Eye (tissue), 1 donor: ENCODE results near the gene SEZ6L.
A peak's percentile ranks its signal among the peaks of the same experiment; 100 is the strongest.

Source experiments
- DNase-seq: peaks from one replicate; pipeline ENCODE4 v3.0.0-alpha.2; 2015

The SEZ6L gene

GRCh38 chr22:26182723-26183122 lies 13.5 kb downstream of the SEZ6L start:
- no peak for DNase-seq

DNA sequence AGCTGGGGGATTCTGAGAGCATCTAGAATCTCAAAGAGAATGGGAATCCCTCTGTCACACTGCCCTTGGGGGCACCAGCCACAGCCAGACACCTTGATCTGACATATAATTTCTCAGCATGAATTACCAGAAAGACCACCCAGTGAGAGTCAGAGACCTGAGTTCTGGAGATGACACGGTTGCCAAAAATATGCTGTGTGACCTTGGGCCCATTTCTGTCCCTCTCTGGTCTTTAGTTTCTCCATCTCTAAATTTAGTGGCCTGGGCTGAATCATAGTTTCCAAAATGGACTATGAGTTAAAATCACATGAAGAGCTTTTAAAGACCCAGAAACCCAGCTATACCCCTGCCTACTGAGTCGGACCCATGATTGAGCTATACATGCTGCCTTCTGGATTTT lies 15.9 kb downstream of the SEZ6L start:
- DNase-seq: no peak

DNA sequence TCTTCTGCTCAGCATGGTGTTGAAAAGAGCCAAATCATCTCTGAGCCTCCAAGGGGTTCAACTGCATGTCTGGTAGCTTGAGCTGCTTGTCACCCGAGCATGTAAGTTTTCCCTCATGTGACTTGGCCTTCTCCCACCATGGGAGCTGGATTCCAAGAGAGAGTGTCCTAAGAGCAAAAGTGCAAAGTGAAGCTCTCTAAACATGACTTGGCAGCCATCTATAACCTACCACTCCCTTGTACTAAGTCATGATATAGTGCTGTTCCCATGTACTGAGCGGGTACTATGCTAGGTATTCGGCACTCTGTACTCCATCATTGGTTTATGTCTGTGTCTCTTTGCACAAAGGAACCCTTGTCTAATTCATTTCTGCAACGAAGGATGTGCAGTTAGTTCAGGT lies 19.1 kb downstream of the SEZ6L start:
- DNase-seq: no peak

- no peak for DNase-seq
Observed at GRCh38 chr22:26194313-26194712, 25.1 kb downstream of the SEZ6L start.

DNA sequence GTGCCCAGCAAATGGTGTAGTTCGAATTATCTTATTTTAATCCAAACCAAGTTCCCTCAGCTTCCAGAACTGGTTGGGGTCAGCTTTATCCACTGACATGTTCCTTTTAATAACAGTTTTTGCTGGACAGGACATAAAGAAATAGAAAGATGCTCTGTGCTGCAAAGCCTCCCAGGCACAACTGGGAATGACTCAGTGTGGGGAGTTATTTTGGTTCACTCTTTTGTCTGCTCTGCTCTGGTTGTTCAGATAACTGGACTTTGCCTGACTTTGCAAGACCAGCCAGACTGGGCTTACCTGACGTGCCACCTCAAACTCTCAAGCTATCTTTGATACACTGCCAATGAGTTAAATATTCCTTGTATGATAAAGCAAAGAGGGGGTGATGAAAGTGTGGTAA lies 25.6 kb downstream of the SEZ6L start:
- DNase-seq: no peak

DNA sequence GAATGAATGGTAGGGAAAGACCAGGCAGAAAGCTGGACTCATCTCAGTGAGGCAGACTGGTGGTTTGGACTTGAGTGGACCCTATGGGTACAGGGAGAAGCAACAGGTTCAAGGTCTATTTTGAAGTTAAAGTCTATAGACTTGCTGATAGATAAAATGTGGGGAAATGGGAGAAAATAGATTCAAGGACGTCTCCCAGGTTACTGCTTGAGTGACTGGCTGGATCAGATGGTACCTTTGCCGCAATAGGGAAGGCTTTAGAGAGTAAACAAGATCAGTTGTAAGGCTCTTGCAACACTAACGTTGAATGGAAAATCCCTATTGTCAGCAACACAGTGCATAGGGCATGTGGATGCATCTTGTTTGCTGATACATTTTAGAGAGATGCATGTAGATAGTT lies 27.4 kb downstream of the SEZ6L start:
- DNase-seq: no peak

DNA sequence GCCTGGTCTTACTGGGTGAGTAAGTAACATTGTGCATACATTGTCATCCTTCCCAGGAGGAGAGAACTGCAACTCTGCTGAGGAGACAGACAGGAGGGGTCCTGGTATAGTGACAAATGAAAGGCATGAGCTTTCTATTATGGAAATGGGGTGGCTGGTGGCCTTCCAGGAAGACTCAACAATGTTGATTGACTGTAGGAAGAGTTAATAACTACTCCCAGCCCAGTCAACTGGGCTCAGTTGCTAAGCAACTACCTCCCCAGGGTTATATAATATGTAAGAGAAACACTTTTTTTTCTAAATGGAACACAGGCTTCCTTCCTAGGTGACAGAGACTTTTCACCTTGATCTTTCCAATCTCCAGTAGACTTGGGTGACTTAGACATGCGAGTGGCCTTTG lies 28.2 kb downstream of the SEZ6L start:
- DNase-seq: peak; percentile 11

GRCh38 chr22:26199665-26200064 lies 30.4 kb downstream of the SEZ6L start:
- DNase-seq: no peak

GRCh38 chr22:26202280-26202924 lies 33.1 kb downstream of the SEZ6L start:
- DNase-seq: peak; percentile 20

DNA sequence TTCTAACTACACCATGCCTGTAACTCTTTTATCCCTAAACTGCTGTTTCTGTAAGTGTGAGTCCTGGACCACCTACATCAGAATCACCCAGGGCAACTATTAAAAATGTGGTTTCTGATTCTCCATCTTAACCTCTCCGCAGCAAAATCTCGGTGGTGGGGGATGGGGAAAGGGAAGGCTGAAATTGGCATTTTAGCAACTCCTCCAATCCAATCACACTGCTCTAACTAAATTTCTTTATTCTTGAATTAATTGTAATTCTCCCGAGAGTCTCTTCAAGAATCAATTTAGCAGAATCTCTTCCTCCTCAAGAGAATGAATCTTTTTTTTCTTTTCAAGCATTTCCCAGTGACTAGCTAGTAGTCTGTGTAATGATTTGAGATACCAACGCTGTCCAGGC lies 36.2 kb downstream of the SEZ6L start:
- no peak for DNase-seq

DNA sequence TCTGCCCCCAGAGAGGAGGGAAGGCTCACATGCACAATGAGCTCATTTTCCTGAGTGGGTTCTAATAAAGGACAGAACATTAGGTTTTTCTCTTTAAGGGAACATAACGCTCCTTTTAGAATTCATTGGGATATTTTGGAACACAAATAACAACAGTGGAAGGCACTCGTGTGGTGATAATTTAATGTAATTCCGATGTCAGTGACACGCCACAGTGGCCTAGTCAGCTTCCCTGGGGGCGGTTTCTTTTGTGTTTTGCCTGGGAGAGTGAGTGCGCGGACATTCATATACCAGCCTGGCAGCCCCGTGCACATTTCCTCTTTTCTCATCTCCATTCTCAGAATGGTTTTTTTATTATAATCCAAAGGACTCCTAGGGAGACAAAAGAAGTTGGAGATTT lies 41.1 kb downstream of the SEZ6L start:
- peak; percentile 55 for DNase-seq

DNA sequence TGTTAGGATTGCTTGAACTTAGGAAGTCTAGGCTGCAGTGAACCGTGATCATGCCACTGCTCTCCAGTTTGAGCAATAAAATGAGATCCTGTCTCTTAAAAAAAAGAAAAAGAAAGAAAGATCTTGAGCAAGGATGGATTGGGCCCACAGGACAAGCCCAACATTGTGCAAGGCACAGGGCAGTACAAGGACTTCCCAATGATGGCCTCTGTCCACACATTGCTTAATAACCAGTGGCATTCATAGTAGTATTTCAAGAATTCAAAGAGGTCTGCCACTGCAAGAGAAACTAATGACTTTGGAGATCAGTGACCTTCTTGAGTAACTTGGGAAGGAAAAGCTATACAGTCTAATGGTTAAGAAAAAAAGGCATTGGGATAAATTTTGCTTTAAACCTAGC lies 44.6 kb downstream of the SEZ6L start:
- DNase-seq: no peak

DNA sequence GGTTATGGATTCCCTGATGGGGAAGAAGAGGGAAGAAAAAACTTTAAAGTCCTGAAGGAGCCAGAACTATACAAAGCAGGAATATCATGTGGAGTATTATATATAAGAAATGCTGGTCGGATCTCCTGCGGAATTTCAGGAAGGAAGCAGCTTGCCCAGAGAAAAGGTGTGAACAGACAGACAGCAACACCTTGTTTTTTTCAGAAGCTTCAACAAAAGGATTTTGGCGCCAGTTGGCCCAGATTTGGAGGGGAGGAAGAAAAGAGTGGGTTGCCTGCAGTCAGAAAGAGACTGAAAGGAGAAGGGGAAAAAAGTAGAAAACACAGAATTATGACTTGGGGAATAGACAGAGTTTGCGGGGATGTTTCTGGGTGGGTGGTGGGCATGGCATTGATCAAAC lies 45.2 kb downstream of the SEZ6L start:
- no peak for DNase-seq

DNA sequence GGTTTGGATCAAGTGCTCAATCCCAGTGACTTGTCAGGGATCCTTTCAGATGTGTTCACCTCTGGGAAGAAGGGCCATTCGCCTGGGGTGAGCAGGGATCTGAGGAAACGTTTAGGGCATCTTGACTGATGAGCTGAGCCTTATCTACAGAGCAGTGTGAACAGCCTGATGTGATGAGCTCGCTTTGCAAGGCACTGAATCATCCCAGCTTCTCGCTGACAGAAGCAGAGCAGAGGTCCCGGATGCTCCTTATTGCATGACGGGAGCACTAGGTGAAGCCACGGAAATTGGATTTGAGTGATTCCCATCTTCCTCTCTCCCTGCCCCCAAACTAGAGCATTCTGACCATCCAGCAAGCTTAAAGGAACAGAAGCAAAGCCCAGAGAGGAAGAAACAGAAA lies 46.5 kb downstream of the SEZ6L start:
- no peak for DNase-seq

DNA sequence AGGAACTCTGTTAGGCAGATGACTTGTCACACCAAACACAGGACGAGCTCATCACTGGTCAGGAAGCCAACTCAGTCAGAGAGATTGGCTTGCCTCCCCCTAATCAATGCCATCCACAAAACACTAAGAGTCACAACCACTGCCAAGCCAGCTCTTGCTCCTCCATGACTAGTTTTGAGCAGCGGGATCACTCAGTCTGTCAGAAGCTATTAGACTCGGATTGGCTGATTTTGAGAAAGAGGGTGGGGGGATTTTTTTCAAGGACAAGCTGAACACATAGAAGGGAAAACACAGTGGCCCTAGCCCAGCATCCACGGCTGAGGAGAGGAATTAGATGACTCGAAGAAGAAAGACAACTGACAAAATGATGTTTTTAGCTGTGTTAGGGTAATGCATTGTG lies 55.9 kb downstream of the SEZ6L start:
- peak; percentile 81 for DNase-seq

GRCh38 chr22:26226538-26227297 lies 57.5 kb downstream of the SEZ6L start:
- no peak for DNase-seq

DNA sequence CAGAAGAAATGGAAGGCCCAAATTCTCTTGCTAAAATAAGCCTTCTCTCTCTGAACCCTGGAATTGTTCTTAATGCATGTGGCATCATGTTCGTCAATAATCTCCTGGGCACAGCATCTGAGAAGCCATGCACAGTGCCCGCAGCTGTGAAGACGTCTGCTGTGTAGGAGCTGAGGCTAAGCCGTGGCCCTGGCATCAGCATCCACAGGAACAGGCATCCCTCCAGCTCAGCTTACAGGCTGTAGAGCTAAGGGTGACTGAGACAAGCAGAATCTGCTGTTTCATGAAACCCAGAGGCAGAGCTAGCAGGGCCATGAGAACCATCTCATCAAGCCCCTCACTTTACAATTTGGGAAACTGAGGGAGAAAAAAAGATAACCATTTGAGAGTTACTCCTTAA lies 60.6 kb downstream of the SEZ6L start:
- DNase-seq: no peak

GRCh38 chr22:26234296-26234695 lies 65.0 kb downstream of the SEZ6L start:
- no peak for DNase-seq

DNA sequence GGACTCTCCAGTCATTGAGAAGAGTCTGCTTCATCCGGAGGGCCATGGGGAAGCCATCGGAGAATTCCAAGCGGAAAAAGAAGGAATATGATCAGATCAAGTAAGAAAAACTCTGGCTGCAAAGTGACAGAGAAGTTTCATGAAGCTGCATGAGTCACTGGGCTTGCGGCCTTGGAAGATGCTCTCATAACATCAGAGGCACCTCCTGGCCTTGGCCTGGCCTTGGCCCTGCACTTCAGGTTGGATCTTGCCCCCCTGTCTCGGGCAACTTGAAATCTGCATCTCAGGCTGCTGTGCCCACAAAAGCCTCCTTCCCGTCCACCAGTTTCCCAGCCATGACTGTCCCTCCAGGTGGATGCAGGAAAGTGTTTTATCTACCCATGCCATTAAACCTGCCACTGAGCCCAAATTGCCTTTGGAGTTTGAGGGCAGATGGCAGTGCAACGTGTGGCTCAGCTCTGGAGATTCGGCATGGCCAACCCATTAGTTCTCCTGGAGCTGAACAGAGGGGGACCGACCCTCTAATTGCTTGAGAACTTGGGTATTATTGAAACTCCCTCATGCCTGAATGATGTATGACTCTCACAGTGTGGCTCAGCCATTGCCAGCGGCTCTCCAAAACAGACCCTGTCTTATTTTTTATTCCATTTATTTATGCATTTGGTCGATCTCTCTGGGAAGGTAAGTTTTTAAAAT lies 66.7 kb downstream of the SEZ6L start:
- DNase-seq: peak; percentile 47

DNA sequence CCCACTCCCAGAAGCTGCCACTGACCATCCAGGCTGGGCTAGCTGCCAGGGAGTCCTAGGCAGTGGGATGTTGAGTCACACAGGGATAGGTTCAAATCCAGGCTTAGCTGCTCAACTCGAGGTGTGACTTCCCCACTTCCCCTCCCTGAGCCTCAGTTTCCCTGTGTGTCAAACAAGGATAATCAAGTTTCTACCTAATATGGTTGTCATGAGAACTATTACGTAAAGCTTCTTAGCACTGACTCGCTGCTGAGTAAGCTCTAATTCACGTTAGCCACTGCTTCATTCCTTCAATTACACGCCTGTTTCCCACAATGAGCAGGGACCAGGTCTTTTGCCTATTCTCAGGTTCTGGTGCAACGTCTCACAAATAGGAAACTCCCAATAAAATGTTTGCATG lies 67.7 kb downstream of the SEZ6L start:
- DNase-seq: no peak

DNA sequence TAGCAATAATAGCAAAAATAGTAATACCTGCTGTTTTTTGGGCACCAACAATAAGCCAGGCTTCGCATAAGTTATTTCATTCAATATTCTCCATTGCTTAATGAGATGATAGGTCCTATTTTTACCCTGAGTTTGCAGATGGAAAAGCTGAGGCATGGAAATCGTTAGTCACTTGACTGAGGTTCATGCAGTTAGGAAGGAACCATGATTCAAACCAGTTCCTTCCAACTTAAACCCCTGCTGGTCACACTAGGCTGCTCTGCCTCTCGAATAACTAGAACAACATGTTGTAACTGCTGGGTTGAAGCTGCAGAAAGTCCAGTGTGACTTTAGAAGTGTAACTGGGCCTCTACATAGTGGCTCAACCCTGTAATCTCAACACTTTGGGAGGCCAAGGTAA lies 69.3 kb downstream of the SEZ6L start:
- DNase-seq: no peak

DNA sequence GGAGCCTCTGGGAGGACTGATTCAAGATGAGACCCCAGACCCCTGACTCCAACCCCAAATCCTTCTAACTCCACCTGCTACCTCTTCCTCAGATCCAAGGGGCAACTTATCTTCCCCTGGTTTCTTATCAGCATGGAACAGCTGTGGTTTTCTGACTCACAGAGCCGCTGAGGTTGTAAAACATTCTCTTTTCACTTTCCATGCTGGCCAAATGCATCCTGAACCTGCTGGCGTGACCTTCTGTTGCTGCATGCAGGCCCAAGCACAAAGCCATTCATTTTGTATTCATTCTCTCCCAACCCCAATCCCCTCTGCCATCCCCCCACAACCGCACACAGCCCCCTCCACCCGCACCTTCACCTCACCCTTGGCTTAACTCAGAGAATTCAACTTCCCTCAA lies 70.3 kb downstream of the SEZ6L start:
- DNase-seq: no peak

DNA sequence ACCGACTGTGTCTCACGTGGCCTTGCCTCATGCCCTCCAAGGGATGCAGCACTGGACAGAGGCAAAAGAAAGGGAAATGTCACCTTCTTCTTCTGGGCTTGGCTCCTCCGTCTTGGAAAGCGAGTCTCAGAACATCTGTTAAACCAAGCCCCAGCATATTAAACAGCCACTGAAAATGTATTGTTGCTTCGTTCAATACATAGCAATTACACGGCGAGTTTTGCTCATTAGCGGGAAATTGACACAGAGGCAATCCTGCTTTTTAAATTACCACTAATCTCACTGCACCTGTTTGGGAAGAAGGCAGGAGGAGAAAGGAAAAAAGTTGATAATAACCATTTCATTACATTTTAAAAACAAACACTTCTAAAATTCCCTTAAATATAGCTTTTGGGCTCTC lies 72.1 kb downstream of the SEZ6L start:
- DNase-seq: no peak

GRCh38 chr22:26245001-26245400 lies 75.7 kb downstream of the SEZ6L start:
- peak; percentile 7 for DNase-seq
